HG02852 (cell line): ENCODE measurements around the gene FUCA2.
"Not testable (repeated sequence)": the region's sequence is repeated elsewhere in the genome, so short reads cannot be mapped to it uniquely, and the experiment has no call there.

Source experiments
- ATAC-seq: cut with Tn5 transposase; IDR thresholded peaks from one replicate; pipeline ENCODE4 v1.9.1; 2021; ENCODE audit warnings: mild to moderate bottlenecking, moderate library complexity; ENCODE audit not compliant: unreplicated experiment

Gene FUCA2

DNA sequence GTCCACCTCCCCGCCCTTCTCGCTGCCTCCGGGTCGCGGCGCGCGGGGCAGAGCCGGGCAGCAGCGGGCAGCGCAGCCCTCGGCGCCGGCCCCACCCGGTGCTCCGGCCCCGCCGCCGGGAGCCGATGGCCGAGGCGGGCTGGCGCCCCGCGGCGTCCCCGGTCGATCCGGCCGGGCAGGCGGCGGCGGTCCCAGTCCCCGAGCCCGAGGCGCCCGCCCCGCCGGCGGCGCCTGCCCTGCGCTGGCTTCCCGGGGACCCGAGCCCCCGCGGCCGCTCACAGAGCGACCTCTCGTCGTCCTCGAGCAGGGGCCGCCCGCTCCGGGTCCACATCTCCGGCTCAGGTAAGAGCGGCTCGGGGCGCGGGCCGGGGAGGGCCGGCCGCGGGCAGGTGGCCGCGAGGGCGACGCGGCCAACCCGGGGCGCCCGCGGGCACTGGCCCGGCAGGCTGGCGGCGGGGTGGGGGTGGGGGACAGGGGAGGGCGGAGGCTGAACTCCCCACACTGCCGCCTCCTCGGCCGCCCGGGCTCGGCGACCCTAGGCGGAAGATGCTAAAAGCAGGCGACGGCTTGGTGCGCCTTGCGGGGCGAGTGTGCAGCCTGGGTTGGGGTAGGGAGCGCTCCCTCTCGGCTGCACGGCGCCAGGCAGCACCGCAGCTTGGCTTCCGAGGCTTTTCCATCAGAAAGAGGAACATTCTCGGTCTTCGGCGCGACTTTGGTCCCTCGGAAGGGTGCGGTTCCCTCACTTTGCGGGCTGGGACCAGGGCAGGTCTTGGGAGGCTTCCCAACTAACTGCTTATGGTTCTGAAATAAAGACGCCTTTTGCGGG is 25.6 kb upstream of the FUCA2 start:
- ATAC-seq: peak; percentile 61

GRCh38 chr6:143536461-143536865 is 24.9 kb upstream of the FUCA2 start:
- ATAC-seq: peak; percentile 76

DNA sequence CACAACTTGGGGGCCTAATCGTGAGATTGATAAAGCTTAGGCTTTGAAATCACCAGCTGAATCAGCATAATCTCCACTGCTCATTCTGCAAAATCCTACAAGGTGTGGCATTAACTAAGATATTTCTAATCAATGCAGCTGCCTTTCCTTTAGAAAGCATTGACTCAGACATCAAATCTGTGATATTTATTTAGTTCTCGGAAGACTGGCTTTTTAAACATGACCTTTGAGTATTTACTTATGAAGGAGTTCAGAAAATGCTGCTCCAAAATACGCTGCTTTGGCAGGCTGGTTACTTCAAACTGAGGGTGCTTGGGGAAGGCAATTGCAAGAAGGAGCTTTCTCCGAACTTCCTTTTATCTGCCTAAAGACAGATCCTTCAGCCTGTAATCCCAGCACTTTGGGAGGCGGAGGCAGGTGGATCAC is 23.7 kb upstream of the FUCA2 start:
- no peak for ATAC-seq

- no peak for ATAC-seq
These were observed 20.4 kb upstream of the FUCA2 start for GRCh38 chr6:143531720-143532499.

- ATAC-seq: no peak
These were observed 17.6 kb upstream of the FUCA2 start for GRCh38 chr6:143529095-143529494.

GRCh38 chr6:143528164-143528811 is 16.8 kb upstream of the FUCA2 start:
- ATAC-seq: peak; percentile 79

DNA sequence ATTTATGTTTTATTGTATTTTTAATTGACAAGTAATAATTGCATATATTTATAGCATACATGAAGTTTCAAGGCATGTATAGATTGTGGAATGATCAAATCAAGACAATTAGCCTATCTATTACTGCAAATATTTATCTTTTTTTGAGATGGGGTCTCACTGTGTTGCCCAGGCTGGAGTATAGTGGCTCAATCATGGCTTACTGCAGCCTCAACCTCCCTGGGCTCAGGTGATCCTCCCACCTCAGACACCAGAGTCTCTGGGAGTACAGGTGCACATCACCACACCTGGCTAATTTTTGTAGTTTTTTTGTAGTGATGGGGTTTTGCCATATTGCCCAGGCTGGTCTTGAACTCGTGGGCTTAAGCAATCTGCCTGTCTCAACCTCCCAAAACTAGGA is 16.2 kb upstream of the FUCA2 start:
- ATAC-seq: no peak

GRCh38 chr6:143525356-143525755 is 13.8 kb upstream of the FUCA2 start:
- ATAC-seq: no peak

- ATAC-seq: no peak
These were observed 10.6 kb upstream of the FUCA2 start for GRCh38 chr6:143522039-143522600.

DNA sequence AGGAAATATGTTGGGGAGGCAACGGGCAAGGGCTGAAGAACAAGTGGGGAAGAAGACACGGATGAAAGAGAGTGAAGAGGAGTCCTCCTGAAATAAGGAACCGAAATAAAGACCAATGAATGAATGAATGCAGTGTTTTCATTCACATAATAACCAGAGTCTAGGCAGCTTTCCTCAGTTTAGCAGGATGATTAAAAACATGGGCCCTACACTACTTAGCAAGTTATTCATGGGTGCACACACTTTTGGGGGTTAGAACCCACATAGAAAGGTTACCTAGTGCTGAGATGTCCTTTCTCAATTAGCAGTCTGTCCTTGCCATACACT is 5.9 kb upstream of the FUCA2 start:
- ATAC-seq: no peak

GRCh38 chr6:143516690-143517446 is 5.3 kb upstream of the FUCA2 start:
- ATAC-seq: no peak

GRCh38 chr6:143515766-143516355 is 4.3 kb upstream of the FUCA2 start:
- no peak for ATAC-seq

DNA sequence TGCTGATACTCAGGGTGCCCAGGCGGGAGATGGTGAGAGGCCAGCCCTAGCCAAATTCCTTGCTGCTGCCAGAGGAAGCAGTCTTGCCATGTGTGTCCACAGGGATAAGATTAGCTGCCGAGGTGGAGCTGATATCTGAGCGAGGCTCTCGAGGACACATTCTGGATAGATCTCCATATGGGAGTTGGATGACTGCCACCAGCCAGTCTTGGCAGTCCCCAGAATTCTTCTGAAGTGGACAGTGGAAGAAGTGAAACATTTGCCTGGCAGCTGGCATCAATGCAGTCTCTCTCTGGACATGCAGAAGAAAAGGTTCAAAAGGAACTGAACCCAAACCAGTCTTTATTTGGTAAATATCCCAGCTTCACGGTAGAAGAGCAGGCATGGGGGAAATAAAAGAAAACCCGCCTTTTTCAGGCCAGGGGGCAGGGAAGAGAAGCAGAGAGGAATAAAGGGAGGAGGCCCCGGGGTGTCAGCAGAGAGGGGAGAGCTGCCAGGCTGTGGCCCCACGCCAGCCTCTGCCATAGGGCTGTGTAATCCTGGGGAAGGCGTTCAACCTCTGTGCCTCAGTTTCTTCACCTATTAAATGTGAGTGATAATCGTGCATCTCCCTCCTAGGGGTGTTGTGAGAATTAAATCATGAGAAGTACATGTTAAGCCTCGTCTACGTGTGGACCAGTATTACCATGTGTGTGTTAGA is 3.7 kb upstream of the FUCA2 start:
- ATAC-seq: no peak

DNA sequence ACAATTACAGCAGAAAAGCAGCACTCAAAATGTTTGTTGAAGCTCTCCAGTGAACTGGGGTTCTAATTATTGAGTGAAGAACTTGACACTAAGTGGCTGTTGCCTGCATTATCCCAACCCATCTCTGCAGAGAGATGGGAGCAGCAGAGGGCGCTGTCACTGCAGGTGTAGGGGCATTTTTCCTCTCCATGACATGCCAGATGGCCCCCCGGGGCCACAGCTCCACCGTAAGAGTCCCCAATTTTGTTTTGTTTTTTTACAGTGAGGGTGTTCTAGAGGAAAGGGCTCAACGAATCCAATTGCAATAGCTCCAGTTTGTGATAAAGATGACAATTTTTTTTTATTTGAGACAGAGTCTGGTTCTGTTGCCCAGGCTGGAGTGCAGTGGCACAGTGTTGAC is 1.9 kb upstream of the FUCA2 start:
- ATAC-seq: no peak

- ATAC-seq: not testable (repeated sequence)
These were observed 1.2 kb downstream of the FUCA2 start for GRCh38 chr6:143510326-143510725.

DNA sequence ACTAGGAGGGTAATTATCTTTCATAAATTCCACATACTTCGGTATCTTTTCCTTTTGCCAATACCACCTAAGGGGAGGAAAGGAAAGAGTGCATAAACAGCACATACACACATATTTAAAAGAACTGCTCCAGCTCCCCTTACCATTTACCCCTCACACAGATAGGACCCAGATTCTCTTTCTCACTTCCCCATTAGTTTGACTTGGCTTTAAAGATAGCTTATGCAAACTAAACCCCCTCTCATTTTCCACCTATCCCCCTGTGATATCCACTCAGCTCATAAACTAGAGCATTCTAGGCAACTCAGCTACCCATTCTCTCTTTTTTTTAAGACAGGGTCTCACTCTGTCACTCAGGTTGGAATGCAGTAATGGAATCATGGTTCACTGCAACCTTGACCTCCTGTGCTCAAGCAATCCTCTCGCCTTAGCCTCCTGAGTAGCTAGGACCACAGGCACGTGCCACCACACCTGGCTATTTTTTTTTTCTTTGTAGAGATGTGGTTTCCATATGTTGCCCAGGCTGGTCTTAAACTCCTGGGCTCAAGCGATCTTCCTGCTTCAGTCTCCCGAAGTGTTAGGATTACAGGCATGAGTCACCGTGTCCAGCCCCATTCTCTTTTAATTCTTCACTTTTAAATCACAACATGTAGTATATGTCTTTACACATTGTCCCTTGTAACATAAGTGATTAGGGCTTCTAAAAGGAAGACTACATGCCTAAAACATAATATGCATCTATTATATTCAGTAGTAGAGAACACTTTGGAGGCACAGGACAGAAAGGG is 4.0 kb downstream of the FUCA2 start:
- ATAC-seq: peak; percentile 53

- ATAC-seq: no peak
These were observed 4.9 kb downstream of the FUCA2 start for GRCh38 chr6:143506620-143507019.

GRCh38 chr6:143506199-143506598 is 5.3 kb downstream of the FUCA2 start:
- ATAC-seq: no peak

GRCh38 chr6:143505537-143505936 is 6.0 kb downstream of the FUCA2 start:
- peak; percentile 43 for ATAC-seq
